ENCODE measurements around the gene KCNC3. TPM values are rescaled to one million over a fixed set of nuclear protein-coding genes. Genes with fewer than 3 reads are reported as not detected.

The KCNC3 gene
- total RNA-seq, 3 donors from 2014 or later (not counting 1 experiment from before 2014, with no cell fraction given), result 0.57 to 3.2 (median 0.68) TPM

GRCh38 chr19:50377517-50377916, 48.3 kb upstream of the KCNC3 start:
- ATAC-seq (no peak), DNase-seq (peak in 1 of 2 donors; percentile 6)
- Histone ChIP-seq H3K4me1 (ENCODE audit: control insufficient read depth, insufficient read depth, low read length) (peaks cover 10% of the 10 kb centered on the region), H3K4me3 (ENCODE audit: low read length) (no peak overlapping the region), H3K9me3 (ENCODE audit: control insufficient read depth, insufficient read depth, low read length) (no peaks in the 10 kb centered on the region), H3K27ac (ENCODE audit: low read length) (peak overlapping the region; percentile 42), H3K36me3 (ENCODE audit: control insufficient read depth, insufficient read depth, low read length) (peaks cover 47% of the 10 kb centered on the region), H3K27me3 (ENCODE audit: control insufficient read depth, insufficient read depth, low read length) (no peaks in the 10 kb centered on the region)
- no peaks in the 10 kb centered on the region for H3K36me3 Mint-ChIP-seq
- WGBS (ENCODE audit: insufficient coverage), result 87% methylated on average over 8 of the region's 9 CpGs
- no peak for TF ChIP-seq CTCF (IDR thresholded peaks at IDR 0.05)
- no peaks in the 10 kb centered on the region for H3K9me3 Mint-ChIP-seq
- no peaks in the 10 kb centered on the region for H3K27me3 Mint-ChIP-seq (ENCODE audit: low read depth in 2 of 2)
- intact Hi-C loops (cut with micrococcal nuclease), result no loop called here
- H3K27ac Mint-ChIP-seq, result peak overlapping the region; percentile 99 to 100
- H3K4me1 Mint-ChIP-seq, result peaks cover 14 to 29% of the 10 kb centered on the region in 2 donors
- peak overlapping the region; percentile 99 for H3K4me3 Mint-ChIP-seq

GRCh38 chr19:50377051-50377461, 47.9 kb upstream of the KCNC3 start:
- WGBS (ENCODE audit: insufficient coverage), result 72% methylated on average over 7 of the region's 7 CpGs
- ATAC-seq (peak; percentile 0 to 11 (median 11)), DNase-seq (peak; percentile 47 to 71)
- H3K9me3 Mint-ChIP-seq, result no peaks in the 10 kb centered on the region
- H3K4me1 Mint-ChIP-seq, result peaks cover 14 to 29% of the 10 kb centered on the region in 2 donors
- Histone ChIP-seq H3K4me3 (ENCODE audit: low read length) (no peak overlapping the region), H3K27me3 (ENCODE audit: control insufficient read depth, insufficient read depth, low read length) (no peaks in the 10 kb centered on the region), H3K9me3 (ENCODE audit: control insufficient read depth, insufficient read depth, low read length) (no peaks in the 10 kb centered on the region), H3K4me1 (ENCODE audit: control insufficient read depth, insufficient read depth, low read length) (peaks cover 10% of the 10 kb centered on the region), H3K27ac (ENCODE audit: low read length) (peak overlapping the region; percentile 42), H3K36me3 (ENCODE audit: control insufficient read depth, insufficient read depth, low read length) (peaks cover 43% of the 10 kb centered on the region)
- no peaks in the 10 kb centered on the region for H3K27me3 Mint-ChIP-seq (ENCODE audit: low read depth in 2 of 2)
- no peaks in the 10 kb centered on the region for H3K36me3 Mint-ChIP-seq
- intact Hi-C loops (cut with micrococcal nuclease), result no loop called here
- peak overlapping the region; percentile 99 to 100 for H3K27ac Mint-ChIP-seq
- no peak for TF ChIP-seq CTCF (IDR thresholded peaks at IDR 0.05)
- peak overlapping the region; percentile 99 for H3K4me3 Mint-ChIP-seq

GRCh38 chr19:50376166-50377050, 47.2 kb upstream of the KCNC3 start, which contains the start of gene NR1H2:
NR1H2 (plus strand) TSS chr19:50376457; CDS start chr19:50377606, 1,149 bp downstream.
- Mint-ChIP-seq H3K9me3 (no peaks in the 10 kb centered on the region), H3K4me1 (peaks cover 14 to 29% of the 10 kb centered on the region in 2 donors), H3K4me3 (peak within 1 kb of the TSS; percentile 99), H3K36me3 (no peaks in the 10 kb centered on the region), H3K27ac (peak within 1 kb of the TSS; percentile 99 to 100), H3K27me3 (ENCODE audit: low read depth in 2 of 2) (no peaks in the 10 kb centered on the region)
- ATAC-seq (peak; percentile 86 to 97 (median 90)), DNase-seq (peak; percentile 94 to 99)
- Histone ChIP-seq H3K4me3 (ENCODE audit: low read length) (peak within 1 kb of the TSS; percentile 96), H3K9me3 (ENCODE audit: control insufficient read depth, insufficient read depth, low read length) (no peaks in the 10 kb centered on the region), H3K27ac (ENCODE audit: low read length) (peak within 1 kb of the TSS; percentile 99), H3K36me3 (ENCODE audit: control insufficient read depth, insufficient read depth, low read length) (peaks cover 40% of the 10 kb centered on the region), H3K27me3 (ENCODE audit: control insufficient read depth, insufficient read depth, low read length) (no peaks in the 10 kb centered on the region), H3K4me1 (ENCODE audit: control insufficient read depth, insufficient read depth, low read length) (peaks cover 10% of the 10 kb centered on the region)
- intact Hi-C loops (cut with micrococcal nuclease), result loop anchor here (1.0 kb wide), 1 partner anchor 8 kb away; the partner anchor contains the start of gene POLD1
- 1% methylated on average over 62 of the region's 67 CpGs for WGBS (ENCODE audit: insufficient coverage)
- no peak for TF ChIP-seq CTCF (IDR thresholded peaks at IDR 0.05)
